Measurements from ENCODE around the gene RPRD1A. TPM values are rescaled to one million over a fixed set of nuclear protein-coding genes. Genes with fewer than 3 reads are reported as not detected.

Gene RPRD1A
- total and polyA plus RNA-seq, 2 experiments from 2014 or later, result 23.3 to 68.0 TPM

- no peak overlapping the region for H3K4me2 ChIP-seq
- no peaks in the 10 kb centered on the region for H3K36me3 ChIP-seq (replicated peaks; ENCODE audit: insufficient read depth, low read depth)
- no peaks in the 10 kb centered on the region for H3K9me2 ChIP-seq (replicated peaks; ENCODE audit: insufficient read depth)
- no peak overlapping the region for H2AFZ ChIP-seq
- H3K27me3 ChIP-seq, result no peaks in the 10 kb centered on the region
- no peak for DNase-seq (ENCODE audit: low spot score)
- no peaks in the 10 kb centered on the region for H3K9me3 ChIP-seq (ENCODE audit: low read depth)
- TF ChIP-seq CTCF (IDR thresholded peaks at IDR 0.05; ENCODE audit: poor library complexity), result no peak
- no peak for TF ChIP-seq EZH2phosphoT487 (IDR thresholded peaks at IDR 0.05; ENCODE audit: low read depth, severe bottlenecking, unreplicated experiment)
- TF ChIP-seq EZH2 (IDR thresholded peaks at IDR 0.05; ENCODE audit: borderline replicate concordance), result no peak
- 94% methylated on average over 5 of the region's 5 CpGs for WGBS (ENCODE audit: low lambda C conversion rate, missing lambda C conversion rate)
- H3K4me1 ChIP-seq (ENCODE audit: insufficient read depth), result no peaks in the 10 kb centered on the region
- no peaks in the 10 kb centered on the region for H4K20me1 ChIP-seq (ENCODE audit: insufficient read depth, poor library complexity, severe bottlenecking)
- no peak overlapping the region for H3K4me3 ChIP-seq
- no peak overlapping the region for H3K27ac ChIP-seq
- H3K79me2 ChIP-seq, result no peaks in the 10 kb centered on the region
Observed at GRCh38 chr18:35983818-35984217, 83.5 kb downstream of the RPRD1A start.

GRCh38 chr18:35983147-35983546 is 84.2 kb downstream of the RPRD1A start:
- H2AFZ ChIP-seq, result no peak overlapping the region
- H3K79me2 ChIP-seq, result no peaks in the 10 kb centered on the region
- H3K4me3 ChIP-seq, result no peak overlapping the region
- TF ChIP-seq CTCF (IDR thresholded peaks at IDR 0.05; ENCODE audit: poor library complexity) (no peak), EZH2 (IDR thresholded peaks at IDR 0.05; ENCODE audit: borderline replicate concordance) (no peak), EZH2phosphoT487 (IDR thresholded peaks at IDR 0.05; ENCODE audit: low read depth, severe bottlenecking, unreplicated experiment) (no peak)
- H3K4me1 ChIP-seq (ENCODE audit: insufficient read depth), result no peaks in the 10 kb centered on the region
- H3K27ac ChIP-seq, result no peak overlapping the region
- no peak for DNase-seq (ENCODE audit: low spot score)
- no peaks in the 10 kb centered on the region for H3K27me3 ChIP-seq
- no peaks in the 10 kb centered on the region for H3K9me2 ChIP-seq (replicated peaks; ENCODE audit: insufficient read depth)
- no peaks in the 10 kb centered on the region for H4K20me1 ChIP-seq (ENCODE audit: insufficient read depth, poor library complexity, severe bottlenecking)
- no peaks in the 10 kb centered on the region for H3K36me3 ChIP-seq (replicated peaks; ENCODE audit: insufficient read depth, low read depth)
- H3K4me2 ChIP-seq, result no peak overlapping the region
- H3K9me3 ChIP-seq (ENCODE audit: low read depth), result no peaks in the 10 kb centered on the region

GRCh38 chr18:35982409-35983114 is 84.8 kb downstream of the RPRD1A start:
- Histone ChIP-seq H3K27ac (no peak overlapping the region), H3K9me2 (replicated peaks; ENCODE audit: insufficient read depth) (no peaks in the 10 kb centered on the region), H3K27me3 (no peaks in the 10 kb centered on the region), H3K4me1 (ENCODE audit: insufficient read depth) (no peaks in the 10 kb centered on the region), H2AFZ (no peak overlapping the region), H4K20me1 (ENCODE audit: insufficient read depth, poor library complexity, severe bottlenecking) (no peaks in the 10 kb centered on the region), H3K4me3 (no peak overlapping the region), H3K36me3 (replicated peaks; ENCODE audit: insufficient read depth, low read depth) (no peaks in the 10 kb centered on the region), H3K79me2 (no peaks in the 10 kb centered on the region), H3K9me3 (ENCODE audit: low read depth) (no peaks in the 10 kb centered on the region), H3K4me2 (no peak overlapping the region)
- TF ChIP-seq EZH2phosphoT487 (IDR thresholded peaks at IDR 0.05; ENCODE audit: low read depth, severe bottlenecking, unreplicated experiment) (no peak), EZH2 (IDR thresholded peaks at IDR 0.05; ENCODE audit: borderline replicate concordance) (no peak), CTCF (IDR thresholded peaks at IDR 0.05; ENCODE audit: poor library complexity) (no peak)
- 76% methylated on average over 2 of the region's 2 CpGs for WGBS (ENCODE audit: low lambda C conversion rate, missing lambda C conversion rate)
- no peak for DNase-seq (ENCODE audit: low spot score)

All from hepatocyte (in vitro differentiated cells).